B cell (primary cell): ENCODE measurements around the gene VMO1. TPM values are rescaled to one million over a fixed set of nuclear protein-coding genes. Genes with fewer than 3 reads are reported as not detected.

Experiments
- ATAC-seq: fragments of 200-7000 bp; cut with Tn5 transposase; one replicate; pipeline ENCODE4 v1.10.0; 2021; ENCODE audit warnings: low read depth, mild to moderate bottlenecking, moderate number of reproducible peaks, moderate library complexity
- CTCF ChIA-PET: fragments of 350-600 bp; sonication (Branson Sonifier 250); formaldehyde crosslinking; loops from one replicate; lab custom pipeline; 2021; ENCODE audit warnings: antibody characterized with exemption, inconsistent platforms; lab: Charles Lee
- POLR2A ChIA-PET: fragments of 350-600 bp; sonication (Branson Sonifier 250); formaldehyde crosslinking; loops from one replicate; lab custom pipeline; 2021; ENCODE audit warnings: antibody characterized with exemption; lab: Charles Lee
- DNase-seq: peaks from one replicate; pipeline ENCODE4 v3.0.0; 2013
- H2AFZ ChIP-seq: 2 replicates; pipeline ENCODE4 v1.6.1; 2012; ENCODE audit warnings: mild to moderate bottlenecking, low read depth, low read length; ENCODE audit not compliant: insufficient read depth, poor library complexity, severe bottlenecking
- H3K27ac ChIP-seq, 2 donors: 1 replicate in 1 of 2; 2 replicates in 1 of 2; pipeline ENCODE4 v1.5.1; 2012 to 2013; ENCODE audit warnings: low read length in 2 of 2, mild to moderate bottlenecking in 2 of 2, moderate library complexity in 1 of 2
- H3K27me3 ChIP-seq, 4 experiments: fragments of 200-600 bp in 1 of 4; sonication (generic) in 1 of 4; replicated peaks in 1 of 4; 1 replicate in 2 of 4; 2 replicates in 2 of 4; pipeline versions ENCODE4 v1.6.1 to v1.7.0; 2013 to 2016; ENCODE audit warnings: low read length in 3 of 4, mild to moderate bottlenecking in 2 of 4, mixed read lengths in 1 of 4, moderate library complexity in 1 of 4; ENCODE audit not compliant: insufficient read depth in 4 of 4, control insufficient read depth in 3 of 4; ENCODE audit errors: control extremely low read depth in 1 of 4
- H3K36me3 ChIP-seq, 2 experiments: replicated peaks in 1 of 2; 1 replicate in 1 of 2; 2 replicates in 1 of 2; pipeline versions ENCODE4 v1.6.1 to v1.7.1; 2013; ENCODE audit warnings: low read length in 1 of 2; ENCODE audit not compliant: insufficient read depth in 2 of 2, control insufficient read depth in 1 of 2; ENCODE audit errors: control extremely low read depth in 1 of 2, extremely low read depth in 1 of 2
- H3K4me1 ChIP-seq, 2 donors: fragments of 200-600 bp in 1 of 2; sonication (generic) in 1 of 2; 1 replicate in 1 of 2; 2 replicates in 1 of 2; pipeline versions ENCODE4 v1.5.1 to v1.6.1; 2013 to 2017; ENCODE audit warnings: low read length in 2 of 2; ENCODE audit not compliant: control insufficient read depth in 2 of 2, insufficient read depth in 2 of 2
- H3K4me2 ChIP-seq: replicated peaks from 2 replicates; pipeline ENCODE3; 2012; ENCODE audit warnings: mild to moderate bottlenecking, low read depth, low read length; ENCODE audit not compliant: poor library complexity, severe bottlenecking
- H3K4me3 ChIP-seq, 5 experiments: fragments of 200-600 bp in 1 of 5; sonication (generic) in 1 of 5; 1 replicate in 3 of 5; 2 replicates in 2 of 5; pipeline versions ENCODE4 v1.5.1 to v1.7.0; 2011 to 2016; ENCODE audit warnings: low read length in 4 of 5, mild to moderate bottlenecking in 4 of 5, low read depth in 2 of 5, control low read depth in 1 of 5, moderate library complexity in 1 of 5; ENCODE audit not compliant: insufficient read depth in 1 of 5; ENCODE audit errors: control extremely low read depth in 1 of 5, extremely low read depth in 1 of 5
- H3K79me2 ChIP-seq: fragments of 200-600 bp; sonication (generic); one replicate; pipeline ENCODE4 v1.6.0; 2016; ENCODE audit warnings: low read length; ENCODE audit not compliant: control insufficient read depth, insufficient read depth
- H3K9ac ChIP-seq: fragments of 200-600 bp; sonication (generic); 2 replicates; pipeline ENCODE4 v1.6.1; 2017; ENCODE audit warnings: mild to moderate bottlenecking, low read length, moderate library complexity
- H3K9me3 ChIP-seq, 3 donors: one replicate each; pipeline versions ENCODE4 v1.6.1 to v1.7.1; 2013; ENCODE audit warnings: low read length in 2 of 3; ENCODE audit not compliant: control insufficient read depth in 2 of 3, insufficient read depth in 1 of 3; ENCODE audit errors: control extremely low read depth in 1 of 3
- H4K20me1 ChIP-seq: 2 replicates; pipeline ENCODE4 v1.6.0; 2012; ENCODE audit warnings: mild to moderate bottlenecking, low read length; ENCODE audit not compliant: insufficient read depth, control insufficient read depth, poor library complexity, severe bottlenecking
- H3K27ac Mint-ChIP-seq: one replicate; pipeline ENCODE4 v1.8.0; 2021; ENCODE audit warnings: mixed read lengths
- H3K27me3 Mint-ChIP-seq: one replicate; pipeline ENCODE4 v1.8.0; 2021; ENCODE audit warnings: mixed read lengths
- H3K4me1 Mint-ChIP-seq: one replicate; pipeline ENCODE4 v1.8.0; 2021; ENCODE audit warnings: mixed read lengths
- H3K4me3 Mint-ChIP-seq: one replicate; pipeline ENCODE4 v1.8.0; 2021; ENCODE audit warnings: mixed read lengths
- H3K9me3 Mint-ChIP-seq: one replicate; pipeline ENCODE4 v1.8.0; 2022; ENCODE audit warnings: mixed read lengths; ENCODE audit not compliant: insufficient read depth
- CTCF ChIP-seq: fragments of 200-600 bp; IDR thresholded peaks from one replicate; pipeline ENCODE4 v1.8.0; 2022; ENCODE audit warnings: antibody characterized with exemption, mild to moderate bottlenecking
- EZH2 ChIP-seq: IDR thresholded peaks from 2 replicates; pipeline ENCODE4 v1.6.1; 2012; ENCODE audit warnings: borderline replicate concordance, low read depth, mild to moderate bottlenecking, moderate library complexity, low read length; ENCODE audit not compliant: insufficient read depth, poor library complexity, severe bottlenecking
- WGBS: methylation state at CpG from one replicate; pipeline ENCODE4 v1.1.5; 2013; ENCODE audit warnings: missing lambda C conversion rate; ENCODE audit not compliant: insufficient coverage; 5-methylcytosine and 5-hydroxymethylcytosine counted together
- intact Hi-C: fragments of 100-400 bp; cut with micrococcal nuclease; formaldehyde crosslinking; loops from one replicate; pipeline ENCODE4 v1.10.0; 2022
- polyA plus RNA-seq: library from polyadenylated mRNA; depleted of rRNA; stranded (reverse); fragments of >200 nt; gene quantifications from 2 replicates; pipeline ENCODE4 v1.2.3, GENCODE V29; 2012
- total RNA-seq, 2 donors: library from RNA; stranded (reverse); fragments of 120-200 nt in 1 of 2; gene quantifications; 1 replicate in 1 of 2; 2 replicates in 1 of 2; pipeline versions ENCODE4 v1.2.3 to v1.2.4, GENCODE V29; 2013 to 2022

Gene VMO1
- total and polyA plus RNA-seq, 2 donors (not counting 1 experiment from before 2014, with no cell fraction given): 0.57 TPM; not detected in 1

- DNase-seq (no peak), ATAC-seq (no peak)
- Histone ChIP-seq H3K4me3 (peak within 1 kb of the TSS in 4 of 5 experiments; percentile 55 to 70 (median 63)), H3K9ac (peak within 1 kb of the TSS; percentile 70), H4K20me1 (no peaks in the 10 kb centered on the region), H3K4me1 (peaks cover 28 to 34% of the 10 kb centered on the region in 2 donors), H3K9me3 (peaks cover 0 to 27% (median 0%) of the 10 kb centered on the region in 3 donors), H3K27me3 (peaks cover 0 to 53% (median 32%) of the 10 kb centered on the region in 4 experiments), H3K36me3 (no peaks in the 10 kb centered on the region), H3K4me2 (peak within 1 kb of the TSS; percentile 95), H3K79me2 (no peaks in the 10 kb centered on the region), H2AFZ (peak within 1 kb of the TSS; percentile 86), H3K27ac (no peak within 1 kb of the TSS)
- Mint-ChIP-seq H3K27ac (peak within 1 kb of the TSS; percentile 78), H3K9me3 (no peaks in the 10 kb centered on the region), H3K4me3 (peak within 1 kb of the TSS; percentile 94), H3K4me1 (peaks cover 30% of the 10 kb centered on the region), H3K27me3 (peaks cover 27% of the 10 kb centered on the region)
- WGBS: 31% methylated on average over 61 of the region's 62 CpGs
- intact Hi-C loops: no loop called here
- no peak for TF ChIP-seq CTCF
- no peak for TF ChIP-seq EZH2
- ChIA-PET POLR2A (interaction anchor here (0.8 to 1.7 kb wide), 6 partner anchors 19 to 179 kb away, joined by 3 to 5 read pairs (median 4); partner anchors contain the start of genes MED11, MINK1, PFN1 and SPAG7), CTCF (interaction anchor here (0.6 to 3.2 kb wide), 22 partner anchors 13 to 151 kb away, joined by 3 to 36 read pairs (median 5); partner anchors contain the start of genes ARRB2, C17orf114, CHRNE and CXCL16)
These were observed 2.9 kb upstream of the VMO1 start, which contains the start of gene GLTPD2 for GRCh38 chr17:4788807-4789700. TSS of gene GLTPD2 (plus strand) at chr17:4788964. CDS start at chr17:4789012, 48 bp downstream.
